Spinal cord (tissue), 10 donors: Measurements from ENCODE around the gene CYP3A5. TPM values are rescaled to one million over a fixed set of nuclear protein-coding genes. Genes with fewer than 3 reads are reported as not detected.

Source experiments
- DNase-seq, 6 donors: peaks; one replicate each; pipeline versions ENCODE4 v3.0.0 to v3.0.0-alpha.2; 2013 to 2015; ENCODE audit warnings: low spot score in 6 of 6, low read depth in 4 of 6
- H3K27ac ChIP-seq: one replicate; pipeline ENCODE4 v1.5.1; 2013; ENCODE audit warnings: low read depth, low read length, control low read depth
- H3K27me3 ChIP-seq: one replicate; pipeline ENCODE4 v1.6.1; 2013; ENCODE audit warnings: low read length; ENCODE audit not compliant: control insufficient read depth, insufficient read depth
- H3K36me3 ChIP-seq: one replicate; pipeline ENCODE4 v1.6.1; 2013; ENCODE audit warnings: low read length; ENCODE audit not compliant: control insufficient read depth, insufficient read depth
- H3K4me1 ChIP-seq: one replicate; pipeline ENCODE4 v1.6.1; 2013; ENCODE audit warnings: low read length; ENCODE audit not compliant: control insufficient read depth, insufficient read depth
- H3K4me3 ChIP-seq: one replicate; pipeline ENCODE4 v1.5.1; 2013; ENCODE audit warnings: low read depth, low read length, control low read depth
- H3K9me3 ChIP-seq: one replicate; pipeline ENCODE4 v1.6.1; 2013; ENCODE audit warnings: low read length; ENCODE audit not compliant: control insufficient read depth, insufficient read depth
- WGBS: methylation state at CpG from one replicate; pipeline ENCODE4 v1.1.5; 2013; ENCODE audit warnings: missing lambda C conversion rate; ENCODE audit not compliant: insufficient coverage; 5-methylcytosine and 5-hydroxymethylcytosine counted together
- polyA plus RNA-seq, 2 donors: library from polyadenylated mRNA; unstranded; fragments of 120-200 nt; gene quantifications; one replicate each; pipeline ENCODE4 v1.2.1, GENCODE V29; 2013; ENCODE audit not compliant: insufficient read length in 2 of 2
- total RNA-seq, 2 donors: library from RNA; depleted of rRNA in 1 of 2; stranded (reverse); fragments of 120-200 nt in 1 of 2; fragments of >200 nt in 1 of 2; gene quantifications; one replicate each; pipeline versions ENCODE4 v1.2.3 to v1.2.4, GENCODE V29; 2013 to 2014
- donor health status: healthy.

The CYP3A5 gene
- total and polyA plus RNA-seq, 4 donors, result 2.6 to 8.4 (median 4.9) TPM

DNA sequence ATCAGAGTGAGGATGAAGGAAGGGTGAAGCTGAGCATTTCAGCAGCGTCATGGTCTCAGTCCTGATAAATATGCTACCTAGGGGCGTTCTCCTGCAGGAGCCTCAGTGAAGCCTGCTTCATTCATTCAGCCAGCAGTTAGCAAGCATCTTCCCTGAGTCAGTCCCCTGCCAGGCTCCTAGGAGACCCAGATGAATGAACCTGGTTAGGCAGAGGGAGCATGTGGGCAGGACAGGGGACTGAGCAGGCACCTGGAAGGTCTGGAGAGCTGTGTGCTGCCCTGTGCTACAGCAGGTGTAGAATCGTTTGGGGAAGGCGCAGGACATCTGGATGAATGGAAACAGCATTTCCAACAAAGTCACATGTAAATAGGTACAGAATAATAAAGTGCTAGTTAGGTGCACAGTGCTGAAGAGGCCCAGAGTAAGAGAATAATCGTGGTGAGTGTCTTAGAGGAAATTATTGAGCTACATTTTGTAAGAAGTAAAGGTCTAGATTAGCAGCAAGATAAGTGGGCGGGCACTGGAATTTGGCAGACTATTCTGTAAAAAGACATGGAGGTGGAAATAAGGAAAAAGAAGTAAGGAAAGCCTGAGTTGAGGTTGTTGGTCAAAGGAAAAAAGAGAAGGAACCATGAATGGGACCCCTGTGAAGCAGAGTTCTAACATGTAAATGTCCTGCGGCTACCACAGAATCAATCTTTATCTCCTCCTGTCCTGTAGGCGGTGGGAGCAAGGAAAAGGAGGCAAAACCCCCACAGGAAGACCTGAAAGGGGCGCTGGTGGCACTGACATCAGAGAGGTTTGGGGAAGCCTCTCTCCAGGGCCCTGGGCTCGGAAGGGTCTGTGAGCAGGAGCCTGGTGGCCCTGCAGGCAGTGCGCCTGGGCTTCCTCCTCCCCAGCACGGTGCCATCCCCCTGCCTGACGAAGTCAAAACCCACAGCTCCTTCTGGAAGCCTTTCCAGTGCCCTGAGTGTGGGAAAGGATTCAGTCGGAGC, 51.0 kb downstream of the CYP3A5 start:
- H3K4me3 ChIP-seq, result no peak overlapping the region
- 71% methylated on average over 9 of the region's 14 CpGs for WGBS
- peaks cover 75% of the 10 kb centered on the region for H3K36me3 ChIP-seq
- H3K27ac ChIP-seq, result no peak overlapping the region
- H3K9me3 ChIP-seq, result no peaks in the 10 kb centered on the region
- no peak for DNase-seq
- H3K27me3 ChIP-seq, result no peaks in the 10 kb centered on the region
- H3K4me1 ChIP-seq, result no peaks in the 10 kb centered on the region

- H3K9me3 ChIP-seq, result no peaks in the 10 kb centered on the region
- H3K36me3 ChIP-seq, result peaks cover 81% of the 10 kb centered on the region
- no CpG with 5 or more reads among the region's 11 CpGs for WGBS
- no peak overlapping the region for H3K4me3 ChIP-seq
- H3K27ac ChIP-seq, result no peak overlapping the region
- no peaks in the 10 kb centered on the region for H3K27me3 ChIP-seq
- no peaks in the 10 kb centered on the region for H3K4me1 ChIP-seq
- DNase-seq, result no peak
Measured at GRCh38 chr7:99627513-99627912, 52.3 kb downstream of the CYP3A5 start.

DNA sequence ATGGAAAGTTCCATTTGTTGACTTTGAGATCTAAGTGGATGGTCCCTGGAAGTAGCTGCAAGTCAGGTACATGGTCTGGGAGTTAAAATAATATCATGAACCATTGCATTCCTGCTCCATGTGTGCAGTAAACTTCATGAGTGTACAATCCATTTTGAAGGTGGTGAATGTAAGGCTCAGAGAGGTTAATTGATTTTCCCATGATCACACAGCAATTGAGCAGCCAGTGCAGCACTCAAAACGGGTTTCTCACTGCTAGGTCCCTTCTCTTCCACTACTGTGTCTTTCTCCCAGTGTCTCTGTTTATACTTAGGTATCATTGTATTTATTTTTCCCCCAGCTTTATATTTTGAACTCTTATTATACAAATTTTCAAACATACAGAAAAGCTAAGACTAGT, 53.1 kb downstream of the CYP3A5 start:
- DNase-seq, result no peak
- no CpG with 5 or more reads among the region's 1 CpG for WGBS
- no peak overlapping the region for H3K27ac ChIP-seq

DNA sequence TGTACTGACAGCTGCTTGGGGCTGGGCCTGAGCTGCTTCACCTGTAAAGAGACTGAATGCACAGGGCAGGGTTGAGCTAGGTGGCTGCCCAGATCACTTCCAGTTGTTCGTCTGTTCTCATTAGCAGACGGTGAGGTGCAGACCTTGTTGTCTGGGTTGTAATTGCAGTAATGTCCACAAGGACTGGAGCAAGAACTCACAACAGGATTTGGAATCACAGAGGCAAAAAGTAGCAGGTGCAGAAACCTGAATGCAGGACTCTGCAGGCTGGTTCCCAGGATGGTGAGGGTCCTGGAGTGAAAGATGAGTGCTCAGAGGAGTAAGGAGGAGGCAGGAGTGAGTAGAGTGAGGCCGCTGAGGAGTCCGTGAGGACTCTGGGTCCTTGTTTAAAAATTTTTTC, 53.8 kb downstream of the CYP3A5 start:
- no peaks in the 10 kb centered on the region for H3K27me3 ChIP-seq
- WGBS, result 98% methylated on average over 4 of the region's 4 CpGs
- H3K36me3 ChIP-seq, result peaks cover 86% of the 10 kb centered on the region
- H3K4me3 ChIP-seq, result no peak overlapping the region
- no peaks in the 10 kb centered on the region for H3K9me3 ChIP-seq
- no peaks in the 10 kb centered on the region for H3K4me1 ChIP-seq
- H3K27ac ChIP-seq, result no peak overlapping the region
- no peak for DNase-seq

More for the DNA sequence above, 53.1 kb downstream of the CYP3A5 start:
- H3K4me3 ChIP-seq, result no peak overlapping the region
- H3K4me1 ChIP-seq, result no peaks in the 10 kb centered on the region
- no peaks in the 10 kb centered on the region for H3K9me3 ChIP-seq
- peaks cover 83% of the 10 kb centered on the region for H3K36me3 ChIP-seq
- H3K27me3 ChIP-seq, result no peaks in the 10 kb centered on the region

DNA sequence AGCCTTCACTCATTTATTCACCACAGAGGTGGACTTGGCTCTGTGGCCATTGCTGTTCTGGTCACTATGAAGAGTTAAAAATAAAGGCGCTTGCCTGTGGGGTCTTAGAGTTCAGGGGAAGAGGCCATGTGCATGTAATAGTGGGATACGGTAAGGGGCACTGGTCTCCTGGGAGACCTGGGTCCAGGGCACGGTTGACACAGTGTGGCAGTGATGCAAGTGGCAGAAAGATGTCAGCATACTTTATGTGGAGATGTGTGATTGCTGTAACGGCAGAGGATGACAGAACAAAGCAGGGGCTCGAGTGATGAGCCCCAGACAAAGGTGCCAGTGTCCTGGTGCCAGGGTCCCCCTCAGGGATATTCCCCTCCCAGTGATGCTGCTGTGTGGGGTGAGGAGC, 54.5 kb downstream of the CYP3A5 start:
- DNase-seq, result no peak

GRCh38 chr7:99624484-99624883, 55.3 kb downstream of the CYP3A5 start:
- H3K9me3 ChIP-seq, result no peaks in the 10 kb centered on the region

More for the DNA sequence above, 54.5 kb downstream of the CYP3A5 start:
- no peaks in the 10 kb centered on the region for H3K4me1 ChIP-seq
- H3K27ac ChIP-seq, result no peak overlapping the region
- H3K27me3 ChIP-seq, result no peaks in the 10 kb centered on the region
- no peak overlapping the region for H3K4me3 ChIP-seq
- no peaks in the 10 kb centered on the region for H3K9me3 ChIP-seq
- H3K36me3 ChIP-seq, result peaks cover 88% of the 10 kb centered on the region
- 90% methylated on average over 5 of the region's 5 CpGs for WGBS

GRCh38 chr7:99623702-99624447, 55.9 kb downstream of the CYP3A5 start:
- DNase-seq, result no peak
- no peak overlapping the region for H3K4me3 ChIP-seq
- peaks cover 85% of the 10 kb centered on the region for H3K36me3 ChIP-seq
- no peaks in the 10 kb centered on the region for H3K27me3 ChIP-seq
- H3K9me3 ChIP-seq, result no peaks in the 10 kb centered on the region
- no peak overlapping the region for H3K27ac ChIP-seq
- H3K4me1 ChIP-seq, result no peaks in the 10 kb centered on the region
- WGBS, result 96% methylated on average over 9 of the region's 9 CpGs

More at GRCh38 chr7:99624484-99624883, 55.3 kb downstream of the CYP3A5 start:
- WGBS, result 96% methylated on average over 16 of the region's 16 CpGs
- Histone ChIP-seq H3K27ac (no peak overlapping the region), H3K27me3 (no peaks in the 10 kb centered on the region), H3K4me3 (no peak overlapping the region), H3K4me1 (no peaks in the 10 kb centered on the region), H3K36me3 (peaks cover 88% of the 10 kb centered on the region)
- DNase-seq, result no peak

DNA sequence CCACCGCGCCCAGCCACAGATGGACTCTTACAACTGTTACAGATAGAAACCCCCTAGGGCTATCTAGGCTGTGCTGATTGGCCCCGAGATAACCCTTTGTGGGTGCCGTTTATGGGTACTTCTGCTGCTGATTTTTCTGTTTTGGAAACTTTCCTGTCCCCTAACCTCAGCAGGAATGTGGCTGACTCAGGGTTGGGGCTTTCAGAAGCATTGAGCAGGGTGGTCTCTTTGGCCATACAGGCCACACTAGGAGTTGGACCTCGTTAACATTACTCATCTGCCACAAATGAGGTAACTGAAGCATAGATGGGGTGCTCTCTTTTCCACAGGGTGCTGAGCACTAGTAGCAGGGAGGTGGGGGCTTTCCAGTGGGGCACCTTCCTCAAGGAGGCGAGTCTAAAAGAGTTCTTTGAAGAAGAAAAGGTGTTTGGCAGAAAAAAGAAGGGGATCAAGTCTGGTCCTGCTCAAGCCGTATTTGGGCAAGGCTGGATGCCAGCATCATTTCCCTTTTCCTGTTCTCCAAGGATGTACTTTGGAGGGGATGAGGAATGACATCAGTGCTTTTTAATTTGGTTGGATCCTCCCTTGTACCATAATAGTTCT, 56.6 kb downstream of the CYP3A5 start:
- Histone ChIP-seq H3K27me3 (no peaks in the 10 kb centered on the region), H3K9me3 (no peaks in the 10 kb centered on the region), H3K4me1 (no peaks in the 10 kb centered on the region), H3K4me3 (no peak overlapping the region), H3K27ac (no peak overlapping the region), H3K36me3 (peaks cover 79% of the 10 kb centered on the region)
- 100% methylated on average over 5 of the region's 7 CpGs for WGBS
- DNase-seq, result no peak

GRCh38 chr7:99622596-99622995, 57.2 kb downstream of the CYP3A5 start:
- H3K4me3 ChIP-seq, result no peak overlapping the region

More at GRCh38 chr7:99622596-99622995, 57.2 kb downstream of the CYP3A5 start:
- no peaks in the 10 kb centered on the region for H3K27me3 ChIP-seq
- WGBS, result 96% methylated on average over 8 of the region's 10 CpGs
- peaks cover 75% of the 10 kb centered on the region for H3K36me3 ChIP-seq
- H3K9me3 ChIP-seq, result no peaks in the 10 kb centered on the region
- peaks cover under 1% of the 10 kb centered on the region for H3K4me1 ChIP-seq
- no peak for DNase-seq
- H3K27ac ChIP-seq, result no peak overlapping the region
